IMR-90 (cell line): Measurements from ENCODE around the gene GABBR2. TPM values are rescaled to one million over a fixed set of nuclear protein-coding genes. Genes with fewer than 3 reads are reported as not detected.

Source experiments
- ATAC-seq: fragments of 200-7000 bp; cut with Tn5 transposase; 2 replicates; pipeline ENCODE4 v1.9.1; 2020; ENCODE audit warnings: low read depth, mild to moderate bottlenecking, moderate library complexity
- BruUV-seq: library from RNA; stranded (reverse); fragments of 400-500 nt; replicated peaks from 2 replicates; lab custom pipeline; 2021; lab: Mats Ljungman, UMichigan
- CTCF ChIA-PET: fragments of 300-600 bp; formaldehyde crosslinking; extraction: SDS; loops from one replicate; lab custom pipeline; 2021; ENCODE audit warnings: antibody characterized with exemption; lab: Yijun Ruan, JAX
- POLR2A ChIA-PET: fragments of 300-600 bp; sonication (Branson Sonifier 250); formaldehyde crosslinking; loops from one replicate; lab custom pipeline; 2022; ENCODE audit warnings: antibody characterized with exemption; ENCODE audit not compliant: unreplicated experiment; lab: Charles Lee
- DNase-seq: peaks from one replicate; pipeline ENCODE4 v3.0.0; 2013
- H2AFZ ChIP-seq: replicated peaks from 2 replicates; pipeline ENCODE3; 2013; ENCODE audit warnings: low read length, mild to moderate bottlenecking; ENCODE audit not compliant: poor library complexity
- H2AK5ac ChIP-seq: 2 replicates; pipeline ENCODE4 v1.6.1; 2013; ENCODE audit warnings: low read depth, low read length, inconsistent platforms
- H2AK9ac ChIP-seq: replicated peaks from 2 replicates; pipeline ENCODE3; 2013; ENCODE audit warnings: mild to moderate bottlenecking, low read depth, low read length, moderate library complexity; ENCODE audit not compliant: poor library complexity
- H2BK120ac ChIP-seq: 2 replicates; pipeline ENCODE4 v1.6.1; 2013; ENCODE audit warnings: low read depth, low read length, inconsistent platforms
- H2BK15ac ChIP-seq: 3 replicates; pipeline ENCODE4 v1.6.1; 2013; ENCODE audit warnings: low read depth, low read length, inconsistent platforms
- H2BK20ac ChIP-seq: 2 replicates; pipeline ENCODE4 v1.6.1; 2013; ENCODE audit warnings: low read depth, mild to moderate bottlenecking, inconsistent platforms, low read length, moderate library complexity
- H2BK5ac ChIP-seq: 2 replicates; pipeline ENCODE4 v1.6.1; 2013; ENCODE audit warnings: mild to moderate bottlenecking, low read depth, low read length, inconsistent platforms; ENCODE audit not compliant: poor library complexity, severe bottlenecking
- H3K14ac ChIP-seq: replicated peaks from 2 replicates; pipeline ENCODE4 v1.6.1; 2013; ENCODE audit warnings: low read depth, low read length, inconsistent platforms
- H3K18ac ChIP-seq: 2 replicates; pipeline ENCODE4 v1.6.1; 2013; ENCODE audit warnings: low read depth, low read length, control low read depth
- H3K23ac ChIP-seq: 2 replicates; pipeline ENCODE4 v1.6.1; 2013; ENCODE audit warnings: low read depth, low read length, inconsistent platforms
- H3K27ac ChIP-seq: 2 replicates; pipeline ENCODE4 v1.5.1; 2013; ENCODE audit warnings: mild to moderate bottlenecking, control low read depth, low read length; ENCODE audit not compliant: insufficient read depth
- H3K27me3 ChIP-seq: 2 replicates; pipeline ENCODE4 v1.6.1; 2013; ENCODE audit warnings: low read length; ENCODE audit not compliant: control insufficient read depth, insufficient read depth
- H3K36me3 ChIP-seq: 2 replicates; pipeline ENCODE4 v1.6.1; 2013; ENCODE audit warnings: low read length, mixed read lengths; ENCODE audit not compliant: control insufficient read depth, insufficient read depth
- H3K4ac ChIP-seq: 2 replicates; pipeline ENCODE4 v1.6.1; 2013; ENCODE audit warnings: low read depth, low read length, inconsistent platforms
- H3K4me1 ChIP-seq: 2 replicates; pipeline ENCODE4 v1.6.1; 2013; ENCODE audit warnings: low read length, mixed read lengths; ENCODE audit not compliant: control insufficient read depth, insufficient read depth
- H3K4me2 ChIP-seq: 2 replicates; pipeline ENCODE4 v1.6.1; 2013; ENCODE audit warnings: low read depth, mild to moderate bottlenecking, control low read depth, low read length, moderate library complexity
- H3K4me3 ChIP-seq: 2 replicates; pipeline ENCODE4 v1.5.1; 2013; ENCODE audit warnings: low read depth, mild to moderate bottlenecking, control low read depth, low read length, moderate library complexity; ENCODE audit not compliant: insufficient read depth
- H3K56ac ChIP-seq: 2 replicates; pipeline ENCODE4 v1.6.1; 2013; ENCODE audit warnings: low read length, inconsistent platforms; ENCODE audit not compliant: insufficient read depth; ENCODE audit errors: extremely low read depth
- H3K79me1 ChIP-seq, 2 experiments: 2 replicates each; pipeline ENCODE4 v1.6.1; 2013; ENCODE audit warnings: low read length in 2 of 2, inconsistent platforms in 1 of 2, low read depth in 1 of 2
- H3K9ac ChIP-seq: 2 replicates; pipeline ENCODE4 v1.6.1; 2013; ENCODE audit warnings: low read depth, low read length, control low read depth
- H3K9me1 ChIP-seq: 2 replicates; pipeline ENCODE4 v1.6.1; 2013; ENCODE audit warnings: low read length, inconsistent platforms; ENCODE audit not compliant: insufficient read depth
- H3K9me3 ChIP-seq: 2 replicates; pipeline ENCODE4 v1.6.1; 2013; ENCODE audit warnings: low read length; ENCODE audit not compliant: control insufficient read depth, insufficient read depth
- H4K20me1 ChIP-seq: 2 replicates; pipeline ENCODE4 v1.6.1; 2013; ENCODE audit warnings: low read length, inconsistent platforms; ENCODE audit not compliant: insufficient read depth
- H4K5ac ChIP-seq: 2 replicates; pipeline ENCODE4 v1.6.1; 2013; ENCODE audit warnings: mild to moderate bottlenecking, low read depth, low read length, control low read depth
- H4K8ac ChIP-seq, 2 experiments: 2 replicates each; pipeline ENCODE4 v1.6.1; 2013; ENCODE audit warnings: low read depth in 2 of 2, low read length in 2 of 2, control low read depth in 1 of 2, inconsistent platforms in 1 of 2
- H4K91ac ChIP-seq: 2 replicates; pipeline ENCODE4 v1.6.1; 2013; ENCODE audit warnings: low read depth, low read length, inconsistent platforms; ENCODE audit not compliant: insufficient read depth
- BHLHE40 ChIP-seq: fragments of 150-350 bp; IDR thresholded peaks from 2 replicates; pipeline ENCODE4 v1.6.1; 2016; ENCODE audit warnings: mild to moderate bottlenecking, low read depth, low read length
- CEBPB ChIP-seq: IDR thresholded peaks from 2 replicates; pipeline ENCODE4 v1.6.1; 2012; ENCODE audit warnings: low read depth, low read length, improper control_type of control experiment
- CHD1 ChIP-seq: IDR thresholded peaks from 2 replicates; pipeline ENCODE4 v1.6.1; 2012; ENCODE audit warnings: low read depth, low read length, improper control_type of control experiment
- FOS ChIP-seq: fragments of 150-350 bp; IDR thresholded peaks from 2 replicates; pipeline ENCODE4 v1.6.1; 2016; ENCODE audit warnings: low read depth, low read length
- MAFK ChIP-seq: IDR thresholded peaks from 2 replicates; pipeline ENCODE4 v1.6.1; 2012; ENCODE audit warnings: low read depth, low read length, improper control_type of control experiment
- MAZ ChIP-seq: IDR thresholded peaks from 2 replicates; pipeline ENCODE4 v1.6.1; 2012; ENCODE audit warnings: low read depth, mild to moderate bottlenecking, low read length, improper control_type of control experiment, moderate library complexity, borderline replicate concordance
- MXI1 ChIP-seq: IDR thresholded peaks from 2 replicates; pipeline ENCODE4 v1.6.1; 2012; ENCODE audit warnings: low read depth, mild to moderate bottlenecking, low read length, moderate library complexity, borderline replicate concordance
- NFE2L2 ChIP-seq: fragments of 150-350 bp; IDR thresholded peaks from 2 replicates; pipeline ENCODE4 v1.6.1; 2016; ENCODE audit warnings: low read depth, mild to moderate bottlenecking, low read length
- POLR2A ChIP-seq: IDR thresholded peaks from 2 replicates; pipeline ENCODE4 v1.6.1; 2012; ENCODE audit warnings: mild to moderate bottlenecking, low read depth, low read length
- RCOR1 ChIP-seq: IDR thresholded peaks from 2 replicates; pipeline ENCODE4 v1.6.1; 2012; ENCODE audit warnings: mild to moderate bottlenecking, low read length, improper control_type of control experiment; ENCODE audit not compliant: insufficient replicate concordance
- RFX5 ChIP-seq: IDR thresholded peaks from 2 replicates; pipeline ENCODE4 v1.8.0; 2012; ENCODE audit warnings: low read depth, mild to moderate bottlenecking, low read length, moderate library complexity
- SMC3 ChIP-seq: fragments of 150-350 bp; IDR thresholded peaks from 2 replicates; pipeline ENCODE4 v1.6.1; 2016; ENCODE audit warnings: low read depth, mild to moderate bottlenecking, antibody characterized with exemption, low read length, moderate library complexity
- WGBS, 2 experiments: methylation state at CpG; one replicate each; pipeline versions ENCODE4 v1.1.5 to v1.1.7; 2013; ENCODE audit warnings: missing lambda C conversion rate in 2 of 2; ENCODE audit not compliant: insufficient read length in 1 of 2; ENCODE audit errors: extremely low coverage in 2 of 2; 5-methylcytosine and 5-hydroxymethylcytosine counted together
- dilution Hi-C: fragments of 300-500 bp; cut with HindIII; formaldehyde crosslinking; loops from one replicate; pipeline ENCODE4 v1.14.3; 2018; ENCODE audit warnings: low sequenced_read_pairs; ENCODE audit not compliant: unreplicated experiment
- in situ Hi-C: fragments of 300-500 bp; cut with MboI; formaldehyde crosslinking; loops from 3 replicates; pipeline ENCODE4 v1.14.3; 2019; ENCODE audit warnings: low sequenced_read_pairs, inconsistent platforms, mixed read lengths
- intact Hi-C: fragments of 100-400 bp; cut with micrococcal nuclease; formaldehyde crosslinking; loops from 2 replicates; pipeline ENCODE4 v1.10.0; 2022
- polyA plus RNA-seq, 3 experiments: library from polyadenylated mRNA; depleted of rRNA; stranded (reverse); fragments of >200 nt; gene quantifications; 2 replicates each; pipeline ENCODE4 v1.2.3, GENCODE V29; 2012; ENCODE audit warnings: low replicate concordance in 1 of 3
- total RNA-seq: library from RNA; depleted of rRNA; stranded (reverse); fragments of >200 nt; gene quantifications from 2 replicates; pipeline ENCODE4 v1.2.3, GENCODE V29; 2012
- TF ChIP-seq, protein P1 (sequence below): conservative IDR thresholded peaks from 2 replicates; pipeline ENCODE4 v1.5.1; 2012; ENCODE audit warnings: mild to moderate bottlenecking, low read depth, low read length, improper control_type of control experiment
- TF ChIP-seq, protein P2 (sequence below): fragments of 150-350 bp; IDR thresholded peaks from 2 replicates; pipeline ENCODE4 v1.6.1; 2016; ENCODE audit warnings: low read depth, mild to moderate bottlenecking, low read length, moderate library complexity, borderline replicate concordance
- TF ChIP-seq, protein P3 (sequence below): fragments of 150-350 bp; IDR thresholded peaks from 2 replicates; pipeline ENCODE4 v1.6.1; 2017; ENCODE audit warnings: mild to moderate bottlenecking, antibody characterized with exemption, low read length, low read depth

GABBR2 gene
- total and polyA plus RNA-seq, 2 of the 4 experiments (the other 2 are of a cell fraction): 14.2 to 20.3 TPM

DNA sequence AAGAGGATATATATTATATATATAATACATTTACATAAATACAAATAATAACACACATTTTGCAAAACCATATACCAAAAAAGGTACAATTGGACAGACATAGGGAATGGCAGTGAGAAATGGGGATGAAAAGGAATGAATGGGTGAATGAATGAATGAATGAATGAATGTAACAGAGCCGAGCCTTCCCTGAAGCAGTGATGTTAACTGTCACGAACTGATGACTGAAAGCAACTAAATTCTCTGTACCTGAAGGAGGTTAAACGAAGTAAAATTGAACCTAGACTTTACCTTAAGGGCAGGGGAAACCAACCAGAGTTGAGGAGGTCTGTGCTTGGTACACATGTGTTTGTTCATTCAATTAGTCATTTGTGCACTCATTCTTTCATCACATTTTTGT is 283.7 kb downstream of the GABBR2 start:
- intact Hi-C loops (no loop called here), in situ Hi-C loops (no loop called here), dilution Hi-C loops (no loop called here)
- no peak overlapping the region for H4K91ac ChIP-seq
- no peak overlapping the region for H3K9ac ChIP-seq
- no peaks in the 10 kb centered on the region for H4K20me1 ChIP-seq
- H3K4me3 ChIP-seq: no peak overlapping the region
- no peak overlapping the region for H2BK20ac ChIP-seq
- no peak overlapping the region for H2BK5ac ChIP-seq
- no peak overlapping the region for H4K8ac ChIP-seq
- peaks cover 11% of the 10 kb centered on the region for H3K9me1 ChIP-seq
- H3K27ac ChIP-seq: no peak overlapping the region
- H2BK15ac ChIP-seq: no peak overlapping the region
- H4K5ac ChIP-seq: no peak overlapping the region
- H3K23ac ChIP-seq: no peak overlapping the region
- WGBS, 2 experiments: no CpG with 5 or more reads among the region's 3 CpGs
- no peaks in the 10 kb centered on the region for H3K36me3 ChIP-seq
- H3K4ac ChIP-seq: no peak overlapping the region
- ChIA-PET POLR2A (no interaction called here), CTCF (no interaction called here)
- H3K79me1 ChIP-seq: peaks cover 0 to 8% of the 10 kb centered on the region in 2 experiments; a peak in 2 of 4 replicates
- ATAC-seq: no peak
- no peak overlapping the region for H3K18ac ChIP-seq
- H2BK120ac ChIP-seq: no peak overlapping the region
- TF ChIP-seq SMC3 (no peak), CEBPB (no peak), RFX5 (no peak), NFE2L2 (no peak), MXI1 (no peak), CHD1 (no peak), POLR2A (no peak), MAZ (no peak), FOS (no peak), MAFK (no peak), BHLHE40 (no peak), RCOR1 (no peak)
- TF ChIP-seq, protein P1, sequence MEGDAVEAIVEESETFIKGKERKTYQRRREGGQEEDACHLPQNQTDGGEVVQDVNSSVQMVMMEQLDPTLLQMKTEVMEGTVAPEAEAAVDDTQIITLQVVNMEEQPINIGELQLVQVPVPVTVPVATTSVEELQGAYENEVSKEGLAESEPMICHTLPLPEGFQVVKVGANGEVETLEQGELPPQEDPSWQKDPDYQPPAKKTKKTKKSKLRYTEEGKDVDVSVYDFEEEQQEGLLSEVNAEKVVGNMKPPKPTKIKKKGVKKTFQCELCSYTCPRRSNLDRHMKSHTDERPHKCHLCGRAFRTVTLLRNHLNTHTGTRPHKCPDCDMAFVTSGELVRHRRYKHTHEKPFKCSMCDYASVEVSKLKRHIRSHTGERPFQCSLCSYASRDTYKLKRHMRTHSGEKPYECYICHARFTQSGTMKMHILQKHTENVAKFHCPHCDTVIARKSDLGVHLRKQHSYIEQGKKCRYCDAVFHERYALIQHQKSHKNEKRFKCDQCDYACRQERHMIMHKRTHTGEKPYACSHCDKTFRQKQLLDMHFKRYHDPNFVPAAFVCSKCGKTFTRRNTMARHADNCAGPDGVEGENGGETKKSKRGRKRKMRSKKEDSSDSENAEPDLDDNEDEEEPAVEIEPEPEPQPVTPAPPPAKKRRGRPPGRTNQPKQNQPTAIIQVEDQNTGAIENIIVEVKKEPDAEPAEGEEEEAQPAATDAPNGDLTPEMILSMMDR: no peak
- TF ChIP-seq, protein P2, sequence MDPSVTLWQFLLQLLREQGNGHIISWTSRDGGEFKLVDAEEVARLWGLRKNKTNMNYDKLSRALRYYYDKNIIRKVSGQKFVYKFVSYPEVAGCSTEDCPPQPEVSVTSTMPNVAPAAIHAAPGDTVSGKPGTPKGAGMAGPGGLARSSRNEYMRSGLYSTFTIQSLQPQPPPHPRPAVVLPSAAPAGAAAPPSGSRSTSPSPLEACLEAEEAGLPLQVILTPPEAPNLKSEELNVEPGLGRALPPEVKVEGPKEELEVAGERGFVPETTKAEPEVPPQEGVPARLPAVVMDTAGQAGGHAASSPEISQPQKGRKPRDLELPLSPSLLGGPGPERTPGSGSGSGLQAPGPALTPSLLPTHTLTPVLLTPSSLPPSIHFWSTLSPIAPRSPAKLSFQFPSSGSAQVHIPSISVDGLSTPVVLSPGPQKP: no peak
- TF ChIP-seq, protein P3, sequence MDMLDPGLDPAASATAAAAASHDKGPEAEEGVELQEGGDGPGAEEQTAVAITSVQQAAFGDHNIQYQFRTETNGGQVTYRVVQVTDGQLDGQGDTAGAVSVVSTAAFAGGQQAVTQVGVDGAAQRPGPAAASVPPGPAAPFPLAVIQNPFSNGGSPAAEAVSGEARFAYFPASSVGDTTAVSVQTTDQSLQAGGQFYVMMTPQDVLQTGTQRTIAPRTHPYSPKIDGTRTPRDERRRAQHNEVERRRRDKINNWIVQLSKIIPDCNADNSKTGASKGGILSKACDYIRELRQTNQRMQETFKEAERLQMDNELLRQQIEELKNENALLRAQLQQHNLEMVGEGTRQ: no peak
- no peak overlapping the region for H2AK5ac ChIP-seq
- H3K56ac ChIP-seq: no peak overlapping the region
- no peaks in the 10 kb centered on the region for H3K27me3 ChIP-seq
- no peak overlapping the region for H2AK9ac ChIP-seq
- peaks cover 5% of the 10 kb centered on the region for H3K4me1 ChIP-seq
- no peak overlapping the region for H2AFZ ChIP-seq
- no peak overlapping the region for H3K14ac ChIP-seq
- H3K9me3 ChIP-seq: no peaks in the 10 kb centered on the region
- no peak overlapping the region for H3K4me2 ChIP-seq
- BruUV-seq: no TSS peak
- DNase-seq: no peak
